ENCODE results near the gene TNS3.

- TF ChIP-seq POLR2A (IDR thresholded peaks at IDR 0.05) (no peak), CTCF (IDR thresholded peaks at IDR 0.05 in 8 of 11, conservative IDR thresholded peaks at IDR 0.05 in 3 of 11) (no peak), POLR2AphosphoS5 (IDR thresholded peaks at IDR 0.05) (no peak)
These were observed 141.6 kb downstream of the TNS3 start for GRCh38 chr7:47440320-47440719.

Data from spleen (tissue), 7 donors.